Activated naive CD4-positive, alpha-beta T cell (primary cell): ENCODE measurements around the gene ZNF487.
"Not testable (repeated sequence)": the region's sequence is repeated elsewhere in the genome, so short reads cannot be mapped to it uniquely, and the experiment has no call there.

Experiments
- DNase-seq, 4 experiments: peaks; one replicate each; lab custom pipeline; 2025; lab: John Stamatoyannopoulos, UW

The ZNF487 gene

GRCh38 chr10:43436291-43437140, at the start of gene ZNF487:
ZNF487 (plus strand) TSS chr10:43437111; CDS start chr10:43475814, 38,703 bp downstream.
- DNase-seq, result peak; percentile 64 to 82 (median 72)

- no peak for DNase-seq
Measured at GRCh38 chr10:43387678-43388032, 49.3 kb upstream of the ZNF487 start.

DNA sequence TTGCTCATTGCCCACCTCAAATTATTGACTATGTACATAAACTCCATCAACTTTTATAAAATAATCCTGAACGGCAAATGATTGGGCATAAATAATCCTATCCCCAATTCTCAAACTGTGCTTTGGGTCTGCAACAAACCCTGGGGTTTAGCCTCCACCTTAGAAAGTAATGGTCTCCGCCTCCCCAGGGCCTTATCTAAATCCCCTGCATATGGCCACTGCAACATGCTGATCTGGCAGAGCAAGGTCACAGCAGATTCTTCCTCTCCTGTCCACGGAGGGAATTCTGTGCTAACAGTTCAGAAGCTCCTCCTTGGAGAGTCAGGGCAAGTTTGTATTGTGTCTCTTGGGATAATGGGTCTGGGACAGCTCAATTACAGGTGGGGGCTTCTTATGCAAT, 47.0 kb upstream of the ZNF487 start:
- no peak for DNase-seq

DNA sequence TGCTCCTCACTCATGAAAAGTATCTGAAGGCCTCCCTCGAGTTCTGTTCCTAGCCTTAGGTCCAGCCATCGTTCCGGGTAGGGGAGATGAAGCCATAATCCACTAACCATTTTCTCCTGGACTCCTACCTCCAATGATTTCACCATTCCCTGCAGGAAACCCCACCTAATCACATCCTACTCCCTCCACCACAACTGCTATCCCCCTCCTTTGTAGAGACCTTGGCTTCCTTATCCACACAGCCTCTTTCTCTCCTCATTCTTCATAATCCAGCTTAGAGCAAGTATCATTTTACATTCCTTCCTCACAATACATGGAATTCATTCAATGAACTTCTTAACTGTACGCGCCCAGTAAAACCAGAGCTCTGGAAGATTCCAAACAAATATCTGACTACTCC, 46.6 kb upstream of the ZNF487 start:
- no peak for DNase-seq

DNA sequence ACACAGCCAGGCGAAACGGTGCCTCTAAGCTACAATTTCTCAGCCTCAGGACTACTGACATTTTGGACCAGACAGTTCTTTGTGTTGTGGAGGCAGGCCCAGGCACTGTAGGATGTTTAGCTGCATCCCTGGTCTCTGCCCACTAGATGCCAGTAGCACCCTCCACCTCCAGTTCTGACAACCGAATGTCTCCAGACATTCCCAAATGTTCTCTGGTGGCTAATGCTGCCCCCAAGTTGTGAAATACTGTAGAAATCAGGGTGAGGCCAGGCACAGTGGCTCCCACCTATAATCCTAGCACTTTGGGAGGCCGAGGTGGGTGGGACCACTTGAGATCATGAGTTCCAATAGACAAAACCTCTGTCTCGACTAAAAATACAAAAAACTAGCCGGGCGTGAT, 46.2 kb upstream of the ZNF487 start:
- no peak for DNase-seq

DNA sequence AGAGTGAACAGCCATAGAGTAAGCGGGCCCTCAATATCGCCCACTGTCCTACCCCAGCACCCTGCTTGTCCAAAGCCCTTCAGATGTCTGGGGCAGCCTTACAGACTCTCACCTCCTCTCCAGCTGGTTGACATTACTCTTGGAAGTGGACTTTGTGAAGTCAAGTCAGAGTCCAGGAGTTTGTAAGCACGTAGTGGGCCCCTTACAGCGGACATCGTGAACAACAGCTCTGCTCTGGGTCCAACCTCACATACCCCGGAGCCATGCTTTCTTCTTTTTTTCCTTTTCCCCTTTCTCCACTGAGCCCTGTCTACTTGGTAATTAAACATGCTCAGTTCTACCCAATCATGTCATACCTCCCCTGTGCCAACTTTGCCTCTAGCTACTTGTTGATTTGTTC, 45.4 kb upstream of the ZNF487 start:
- DNase-seq, result no peak

GRCh38 chr10:43392748-43393147, 44.2 kb upstream of the ZNF487 start:
- DNase-seq, result no peak

DNA sequence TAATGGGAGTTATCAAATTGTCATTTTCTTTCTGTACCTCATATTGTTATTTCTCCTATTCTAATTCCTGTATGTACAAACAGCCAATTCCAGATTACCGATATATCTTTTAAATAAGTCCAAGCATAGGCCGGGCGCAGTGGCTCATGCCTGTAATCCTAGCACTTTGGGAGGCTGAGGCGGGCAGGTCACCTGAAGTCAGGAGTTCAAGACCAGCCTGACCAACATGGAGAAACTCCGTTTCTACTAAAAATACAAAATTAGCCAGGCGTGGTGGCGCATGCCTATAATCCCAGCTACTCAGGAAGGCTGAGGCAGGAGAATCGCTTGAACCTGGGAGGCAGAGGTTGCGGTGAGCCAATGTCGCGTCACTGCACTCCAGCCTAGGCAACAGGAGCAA, 43.7 kb upstream of the ZNF487 start:
- not testable (repeated sequence) for DNase-seq

GRCh38 chr10:43393606-43394360, 43.1 kb upstream of the ZNF487 start:
- no peak for DNase-seq

GRCh38 chr10:43394868-43395267, 42.0 kb upstream of the ZNF487 start:
- DNase-seq, result no peak

DNA sequence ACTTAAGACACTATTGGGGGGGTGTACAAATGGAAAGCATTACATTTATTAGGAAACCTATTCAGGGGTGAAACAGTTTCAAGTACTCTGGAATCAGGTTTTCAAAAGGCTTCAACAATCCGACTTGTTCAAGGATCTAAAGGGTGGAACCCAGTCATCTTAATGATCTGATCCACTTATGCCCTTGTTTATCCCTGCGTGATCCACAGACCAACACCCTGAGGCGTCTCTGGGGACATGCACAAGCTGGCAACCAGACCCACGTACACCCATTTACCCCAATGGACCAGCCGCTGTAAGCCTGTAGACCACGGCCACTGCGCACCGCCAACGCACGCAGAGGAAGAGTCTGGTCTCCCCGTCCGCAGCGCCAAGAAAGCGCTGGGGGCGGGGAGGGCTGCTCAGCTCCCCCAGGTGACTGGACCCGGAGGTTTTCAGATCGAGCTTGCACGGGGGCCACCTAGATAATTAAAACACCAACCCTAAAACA, 41.3 kb upstream of the ZNF487 start:
- peak in 1 of 4 experiments; percentile 10 for DNase-seq

GRCh38 chr10:43396061-43396927, 40.6 kb upstream of the ZNF487 start:
- peak; percentile 44 to 61 (median 50) for DNase-seq

DNA sequence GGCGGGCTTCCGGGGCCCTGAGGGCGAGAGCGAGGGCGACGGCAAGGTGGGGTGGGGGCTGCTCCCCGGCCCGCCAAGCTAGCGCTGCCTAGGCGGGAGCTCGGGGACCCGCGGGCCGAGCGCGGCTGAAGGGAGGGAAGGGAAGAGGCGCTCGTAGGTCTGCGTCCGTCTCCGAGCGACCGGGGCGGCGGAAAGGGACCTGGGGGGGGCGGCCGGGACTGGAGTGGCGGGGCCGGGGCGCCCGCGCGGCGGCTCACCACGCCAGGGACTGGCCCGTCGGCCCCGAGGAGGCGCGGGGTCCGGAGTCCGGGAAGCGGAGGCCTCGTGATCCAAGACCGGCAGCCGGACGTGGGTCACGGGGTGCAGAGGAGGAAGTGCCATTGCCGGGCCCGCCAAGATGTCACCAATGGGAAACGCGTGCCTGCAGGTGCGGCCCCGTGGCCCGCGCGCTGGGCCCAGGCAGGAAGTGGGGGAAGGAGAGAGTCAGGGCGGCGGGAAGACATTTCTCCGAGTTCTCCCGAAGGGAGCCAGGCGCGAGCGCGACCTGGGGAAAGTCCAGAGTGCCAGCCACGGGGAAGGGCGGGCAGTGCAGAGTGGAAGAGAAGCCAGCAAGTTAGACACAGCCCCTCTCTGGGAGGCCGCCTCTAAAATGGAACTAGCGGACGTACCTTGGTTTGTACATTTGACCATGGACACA, 39.8 kb upstream of the ZNF487 start:
- DNase-seq, result peak; percentile 41 to 62 (median 52)

DNA sequence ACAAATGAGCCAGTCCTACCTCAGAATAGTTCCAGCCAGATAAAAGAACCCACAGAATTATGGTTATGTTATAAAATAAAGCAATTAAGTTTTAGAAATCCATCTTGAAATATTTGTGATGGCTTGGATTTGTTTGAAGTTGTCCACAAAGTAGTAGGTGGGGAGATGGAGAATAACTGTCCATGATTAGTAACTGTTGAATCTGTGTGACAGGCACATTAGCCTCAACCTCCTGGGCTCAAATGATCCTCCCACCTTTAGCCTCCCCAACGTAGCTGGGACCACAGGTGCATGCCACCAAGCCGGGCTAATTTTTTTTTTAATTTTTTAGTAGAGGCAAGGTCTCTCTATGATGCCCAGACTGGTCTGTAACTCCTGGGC, 38.0 kb upstream of the ZNF487 start:
- no peak for DNase-seq

GRCh38 chr10:43399320-43400310, 37.3 kb upstream of the ZNF487 start:
- no peak for DNase-seq

GRCh38 chr10:43401627-43402026, 35.3 kb upstream of the ZNF487 start:
- DNase-seq, result no peak

DNA sequence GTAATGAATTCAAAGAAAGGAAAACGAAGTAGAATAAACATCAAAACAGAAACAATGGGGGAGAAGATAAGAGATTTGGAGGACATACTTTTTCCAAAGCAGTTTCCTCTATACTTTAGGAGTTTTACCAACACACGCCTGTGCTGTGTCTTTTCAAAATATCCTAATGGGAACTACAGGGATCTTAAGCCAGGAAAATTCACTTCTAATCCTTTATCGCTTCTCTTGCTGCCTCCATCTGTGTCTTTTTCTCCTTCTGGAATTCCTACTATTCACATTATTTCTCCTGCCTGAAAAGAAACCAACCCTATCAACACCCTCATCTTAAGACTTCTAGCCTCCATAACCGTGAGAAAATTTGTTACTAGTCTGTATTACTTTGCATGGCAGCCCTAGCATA, 34.7 kb upstream of the ZNF487 start:
- no peak for DNase-seq

GRCh38 chr10:43402880-43403452, 33.9 kb upstream of the ZNF487 start:
- no peak for DNase-seq

- DNase-seq, result no peak
Measured at GRCh38 chr10:43403911-43404703, 32.8 kb upstream of the ZNF487 start.
